ENCODE data around the gene HLCS.

The HLCS gene

GRCh38 chr21:36803816-36804439 is 162.5 kb downstream of the HLCS start:
- no peak for DNase-seq

DNA sequence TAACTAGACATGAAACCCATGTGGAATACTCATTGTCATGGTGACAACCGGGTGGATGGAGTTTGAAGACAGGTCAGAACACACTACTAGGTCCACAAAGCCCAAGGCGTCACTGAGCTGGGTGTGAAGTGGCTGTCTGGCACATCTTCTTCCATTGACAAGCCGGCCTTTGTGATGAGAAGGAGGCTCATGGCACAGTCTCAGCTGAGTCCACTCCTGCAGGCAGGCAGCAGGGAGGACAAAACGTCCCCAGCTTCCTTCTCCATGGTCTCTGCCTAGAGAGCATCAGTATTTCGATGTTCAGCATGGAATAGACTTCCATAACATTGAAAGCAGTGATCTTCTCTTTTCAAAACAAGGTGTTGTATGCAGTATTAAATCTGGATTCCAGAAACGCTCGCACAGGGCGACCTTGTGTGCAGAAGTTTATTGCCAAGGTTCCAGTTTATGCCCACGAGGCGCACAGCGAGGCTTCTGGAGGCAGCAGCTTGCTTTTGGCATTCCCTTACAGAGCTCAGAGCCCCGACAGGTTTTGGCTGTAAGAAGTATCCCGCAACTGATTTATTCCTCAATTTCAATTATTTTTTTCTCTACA is 163.3 kb downstream of the HLCS start:
- DNase-seq = no peak

- DNase-seq = no peak
Measured at GRCh38 chr21:36800734-36801133, 165.7 kb downstream of the HLCS start.

GRCh38 chr21:36799869-36800268 is 166.6 kb downstream of the HLCS start:
- DNase-seq = no peak

DNA sequence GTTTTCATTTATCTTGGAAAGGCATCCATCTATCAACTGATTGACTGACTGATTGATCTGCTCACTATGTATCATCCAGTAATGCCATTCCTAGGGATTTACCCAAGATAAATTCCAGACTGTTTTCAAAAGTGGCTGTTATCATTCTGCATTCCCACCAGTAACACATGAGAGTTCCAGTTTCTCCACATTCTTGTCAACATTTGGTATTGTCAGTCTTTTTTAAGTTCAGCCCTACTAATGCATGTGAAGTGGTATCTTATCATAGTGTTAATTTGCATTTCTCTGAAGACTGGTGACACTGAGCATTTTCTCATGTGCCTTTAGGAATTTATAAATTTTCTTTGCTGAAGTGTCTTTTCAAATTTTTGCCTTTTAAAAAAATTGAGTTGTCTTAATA is 168.0 kb downstream of the HLCS start:
- no peak for DNase-seq

DNA sequence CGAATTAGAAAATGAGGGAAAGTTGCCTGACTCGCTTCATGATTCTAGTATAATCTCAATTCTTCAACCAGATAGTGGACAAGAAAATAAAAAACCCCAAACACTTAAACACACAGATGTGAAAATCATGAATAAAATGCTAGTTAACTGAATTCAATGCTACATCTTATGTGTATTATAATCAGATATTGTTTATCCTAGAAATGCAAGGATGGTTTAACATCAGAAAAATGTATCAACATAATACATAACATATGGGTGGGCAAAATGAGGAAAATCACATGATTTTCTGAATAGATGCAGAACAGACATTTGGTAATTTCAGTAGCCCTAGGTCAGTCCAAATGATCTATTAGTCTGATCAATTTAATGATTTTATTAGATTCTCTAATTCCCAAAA is 170.4 kb downstream of the HLCS start:
- DNase-seq = no peak

GRCh38 chr21:36792505-36792967 is 173.9 kb downstream of the HLCS start:
- no peak for DNase-seq

GRCh38 chr21:36791695-36792470 is 174.6 kb downstream of the HLCS start:
- DNase-seq = no peak

DNA sequence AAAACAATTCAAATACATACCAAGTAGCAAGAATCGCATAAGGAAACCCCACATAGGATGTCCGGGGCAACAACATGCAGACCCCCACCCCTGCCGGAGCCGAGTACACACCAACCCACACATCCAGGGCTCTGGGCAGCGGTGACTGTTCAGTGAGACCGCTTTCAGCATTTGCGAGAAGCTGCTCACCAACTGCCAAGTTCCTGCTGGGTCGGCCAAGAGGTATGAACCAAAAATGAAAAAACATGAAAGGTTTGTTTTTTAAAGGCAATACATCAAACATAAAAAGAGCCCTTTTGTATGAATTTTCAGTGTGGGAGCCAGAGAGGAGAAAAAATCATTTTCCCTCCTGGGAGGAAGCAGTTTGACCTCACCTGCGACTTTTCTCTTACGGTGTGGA is 175.3 kb downstream of the HLCS start:
- DNase-seq = no peak

GRCh38 chr21:36790616-36791015 is 175.9 kb downstream of the HLCS start:
- no peak for DNase-seq

GRCh38 chr21:36788120-36788638 is 178.3 kb downstream of the HLCS start:
- DNase-seq = no peak

- no peak for DNase-seq
Measured at GRCh38 chr21:36786186-36786585, 180.3 kb downstream of the HLCS start.

DNA sequence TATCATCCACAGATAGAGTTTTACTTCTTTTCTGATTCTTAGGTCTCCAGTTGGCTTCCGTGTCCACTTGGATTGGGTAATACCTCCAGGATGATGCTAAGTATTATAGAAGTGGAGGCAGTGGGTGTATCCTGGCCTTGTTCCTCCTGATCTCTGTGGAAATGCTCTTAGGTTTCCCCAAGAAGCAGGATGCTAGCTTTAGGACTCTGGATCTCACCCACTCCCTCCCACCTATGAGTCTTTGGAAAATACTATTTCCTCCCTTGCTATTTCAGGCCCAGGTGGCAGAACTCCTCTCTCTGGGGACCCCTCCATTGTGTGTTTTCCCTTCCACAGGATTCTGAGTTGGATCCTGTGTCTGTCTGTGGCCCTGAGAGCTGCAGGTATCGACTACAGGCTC is 180.9 kb downstream of the HLCS start:
- DNase-seq = no peak

GRCh38 chr21:36784947-36785346 is 181.5 kb downstream of the HLCS start:
- DNase-seq = no peak

DNA sequence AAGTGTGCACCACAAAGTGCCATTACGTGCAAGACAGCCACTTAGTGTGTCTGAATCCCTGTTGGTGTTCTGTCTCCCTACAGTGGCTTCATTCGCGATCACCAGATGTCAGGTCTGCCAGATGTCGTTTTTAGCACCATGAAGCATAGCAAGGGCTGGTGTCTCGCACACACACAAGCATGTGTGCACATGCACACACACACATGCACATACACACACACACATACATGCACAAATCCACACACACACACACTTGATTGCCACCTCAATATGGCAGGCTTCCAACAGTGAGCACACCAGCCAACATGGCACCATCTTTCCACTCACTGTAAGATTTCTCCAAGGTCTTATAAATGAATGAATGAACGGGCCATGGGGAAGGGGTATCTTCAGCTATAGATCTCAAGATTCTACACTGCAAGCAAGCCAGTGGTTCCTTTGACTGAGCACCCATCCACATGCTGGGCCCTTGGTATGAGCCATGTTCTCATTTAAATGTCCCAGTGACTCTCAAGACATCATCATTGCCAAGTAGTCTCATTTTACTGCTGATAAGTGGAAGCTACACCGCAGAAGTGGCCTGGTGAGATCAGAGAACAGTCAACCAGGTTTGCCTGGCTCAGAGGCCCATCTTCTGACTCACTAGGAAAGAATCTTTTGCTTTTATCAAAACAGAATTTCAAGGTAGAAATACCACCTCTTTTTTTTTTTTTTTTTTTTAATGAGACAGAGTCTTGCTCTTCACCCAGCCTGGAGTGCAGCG is 182.7 kb downstream of the HLCS start:
- DNase-seq = no peak

GRCh38 chr21:36780861-36781260 is 185.6 kb downstream of the HLCS start:
- DNase-seq = no peak

- no peak for DNase-seq
Measured at GRCh38 chr21:36776981-36777617, 189.4 kb downstream of the HLCS start.

DNA sequence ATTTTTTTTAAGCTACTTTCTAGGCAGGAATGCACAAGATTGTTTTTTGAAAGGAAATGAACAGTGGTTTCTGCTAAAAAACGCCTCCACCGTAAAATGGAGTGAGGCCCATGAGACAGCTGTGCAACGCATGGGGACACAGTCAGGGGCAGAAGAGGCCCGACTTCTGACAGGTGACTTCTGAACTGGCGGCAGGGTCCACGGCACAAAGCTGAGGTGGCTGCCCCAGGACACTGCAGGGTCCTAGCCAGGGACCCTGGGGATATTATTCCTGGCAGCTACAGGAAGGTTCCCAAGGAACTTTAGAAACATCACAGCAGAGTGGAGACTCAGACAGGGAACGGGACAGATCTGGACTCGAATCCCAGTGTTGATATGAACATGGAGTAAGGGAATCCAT is 192.5 kb downstream of the HLCS start:
- DNase-seq = no peak

- DNase-seq = peak; percentile 77
Measured at GRCh38 chr21:36773117-36773516, 193.4 kb downstream of the HLCS start.

GRCh38 chr21:36769051-36769839 is 197.2 kb downstream of the HLCS start:
- DNase-seq = peak; percentile 76

GRCh38 chr21:36768496-36768895 is 198.0 kb downstream of the HLCS start:
- DNase-seq = no peak

GRCh38 chr21:36767096-36767495 is 199.4 kb downstream of the HLCS start:
- DNase-seq = no peak

All from NCI-H446 treated with DMSO at 0.1 percent for 48 hours (cell line).